ENCODE measurements around the gene ECI1.

ECI1 gene

GRCh38 chr16:2229632-2230250 is 21.6 kb downstream of the ECI1 start:
- Histone ChIP-seq H3K27me3 (ENCODE audit: low read depth) (no peaks in the 10 kb centered on the region), H3K36me3 (replicated peaks) (peaks cover 61% of the 10 kb centered on the region), H3K4me3 (no peak overlapping the region), H3K4me1 (peaks cover 1% of the 10 kb centered on the region; the same call in 1 of the 2 replicates), H3K9me3 (no peaks in the 10 kb centered on the region)
- in situ Hi-C loops (cut with MboI; ENCODE audit: low sequenced_read_pairs) = no loop called here
- DNase-seq (ENCODE audit: low spot score in 2 of 2) = no peak

GRCh38 chr16:2229091-2229490 is 22.3 kb downstream of the ECI1 start:
- no peak overlapping the region for H3K4me3 ChIP-seq
- peaks cover 5% of the 10 kb centered on the region; the same call in 1 of the 2 replicates for H3K4me1 ChIP-seq
- H3K36me3 ChIP-seq (replicated peaks) = peaks cover 58% of the 10 kb centered on the region
- no peaks in the 10 kb centered on the region for H3K27me3 ChIP-seq (ENCODE audit: low read depth)
- in situ Hi-C loops (cut with MboI; ENCODE audit: low sequenced_read_pairs) = no loop called here
- DNase-seq (ENCODE audit: low spot score in 2 of 2) = no peak
- H3K9me3 ChIP-seq = no peaks in the 10 kb centered on the region

GRCh38 chr16:2228161-2228824 is 23.1 kb downstream of the ECI1 start:
- no peak for DNase-seq (ENCODE audit: low spot score in 2 of 2)
- in situ Hi-C loops (cut with MboI; ENCODE audit: low sequenced_read_pairs) = no loop called here
- Histone ChIP-seq H3K27me3 (ENCODE audit: low read depth) (no peaks in the 10 kb centered on the region), H3K4me1 (peaks cover 5% of the 10 kb centered on the region; the same call in 1 of the 2 replicates), H3K9me3 (no peaks in the 10 kb centered on the region), H3K4me3 (no peak overlapping the region), H3K36me3 (replicated peaks) (peaks cover 56% of the 10 kb centered on the region)

- peaks cover 9% of the 10 kb centered on the region for H3K4me1 ChIP-seq
- H3K27me3 ChIP-seq (ENCODE audit: low read depth) = no peaks in the 10 kb centered on the region
- H3K36me3 ChIP-seq (replicated peaks) = peaks cover 44% of the 10 kb centered on the region
- in situ Hi-C loops (cut with MboI; ENCODE audit: low sequenced_read_pairs) = no loop called here
- DNase-seq (ENCODE audit: low spot score in 2 of 2) = no peak
- no peak overlapping the region for H3K4me3 ChIP-seq
- no peaks in the 10 kb centered on the region for H3K9me3 ChIP-seq
These were observed 24.5 kb downstream of the ECI1 start for GRCh38 chr16:2226918-2227317.

- in situ Hi-C loops (cut with MboI; ENCODE audit: low sequenced_read_pairs) = no loop called here
- Histone ChIP-seq H3K4me3 (no peak overlapping the region), H3K36me3 (replicated peaks) (peaks cover 38% of the 10 kb centered on the region), H3K4me1 (peaks cover 9% of the 10 kb centered on the region), H3K27me3 (ENCODE audit: low read depth) (no peaks in the 10 kb centered on the region), H3K9me3 (no peaks in the 10 kb centered on the region)
- DNase-seq (ENCODE audit: low spot score in 2 of 2) = no peak
These were observed 25.1 kb downstream of the ECI1 start for GRCh38 chr16:2226245-2226793.

GRCh38 chr16:2223942-2224486 is 27.4 kb downstream of the ECI1 start:
- in situ Hi-C loops (cut with MboI; ENCODE audit: low sequenced_read_pairs) = no loop called here
- peak in 1 of 2 experiments; percentile 60 for DNase-seq (ENCODE audit: low spot score in 2 of 2)

GRCh38 chr16:2223221-2223941 is 28.0 kb downstream of the ECI1 start, which contains the start of gene E4F1:
Gene E4F1, plus strand, starts transcription at chr16:2223591. Its CDS starts 23 bp downstream, at chr16:2223614.
- in situ Hi-C loops (cut with MboI; ENCODE audit: low sequenced_read_pairs) = no loop called here
- Histone ChIP-seq H3K4me3 (peak within 1 kb of the TSS; percentile 85), H3K9me3 (no peaks in the 10 kb centered on the region), H3K36me3 (replicated peaks) (peaks cover 16% of the 10 kb centered on the region), H3K27me3 (ENCODE audit: low read depth) (no peaks in the 10 kb centered on the region), H3K4me1 (peaks cover 12% of the 10 kb centered on the region)
- DNase-seq (ENCODE audit: low spot score in 2 of 2) = peak; percentile 100

More at GRCh38 chr16:2223942-2224486, 27.4 kb downstream of the ECI1 start:
- Histone ChIP-seq H3K9me3 (no peaks in the 10 kb centered on the region), H3K4me3 (peak overlapping the region; percentile 85), H3K36me3 (replicated peaks) (peaks cover 23% of the 10 kb centered on the region), H3K27me3 (ENCODE audit: low read depth) (no peaks in the 10 kb centered on the region), H3K4me1 (peaks cover 10% of the 10 kb centered on the region)

- in situ Hi-C loops (cut with MboI; ENCODE audit: low sequenced_read_pairs) = no loop called here
- DNase-seq (ENCODE audit: low spot score in 2 of 2) = no peak
- Histone ChIP-seq H3K36me3 (replicated peaks) (peaks cover 6% of the 10 kb centered on the region), H3K9me3 (no peaks in the 10 kb centered on the region), H3K27me3 (ENCODE audit: low read depth) (no peaks in the 10 kb centered on the region), H3K4me1 (peaks cover 25% of the 10 kb centered on the region), H3K4me3 (no peak overlapping the region)
These were observed 35.1 kb downstream of the ECI1 start for GRCh38 chr16:2216330-2216729.

- no peak for DNase-seq (ENCODE audit: low spot score in 2 of 2)
- Histone ChIP-seq H3K9me3 (no peaks in the 10 kb centered on the region), H3K4me1 (peaks cover 25% of the 10 kb centered on the region), H3K4me3 (peak within 1 kb of the TSS; percentile 54), H3K27me3 (ENCODE audit: low read depth) (no peaks in the 10 kb centered on the region), H3K36me3 (replicated peaks) (peaks cover 8% of the 10 kb centered on the region)
- in situ Hi-C loops (cut with MboI; ENCODE audit: low sequenced_read_pairs) = no loop called here
These were observed 36.7 kb downstream of the ECI1 start, which contains the start of gene PGP for GRCh38 chr16:2214719-2214968. Gene PGP, minus strand, starts transcription at chr16:2214840. Its CDS starts 63 bp downstream, at chr16:2214777.

- H3K36me3 ChIP-seq (replicated peaks) = peaks cover 13% of the 10 kb centered on the region
- no peaks in the 10 kb centered on the region for H3K27me3 ChIP-seq (ENCODE audit: low read depth)
- H3K9me3 ChIP-seq = no peaks in the 10 kb centered on the region
- peak overlapping the region; percentile 50 for H3K4me3 ChIP-seq
- DNase-seq (ENCODE audit: low spot score in 2 of 2) = no peak
- H3K4me1 ChIP-seq = peaks cover 24% of the 10 kb centered on the region
- in situ Hi-C loops (cut with MboI; ENCODE audit: low sequenced_read_pairs) = no loop called here
These were observed 37.3 kb downstream of the ECI1 start for GRCh38 chr16:2213817-2214718.

GRCh38 chr16:2212362-2213324 is 38.7 kb downstream of the ECI1 start:
- Histone ChIP-seq H3K9me3 (no peaks in the 10 kb centered on the region), H3K36me3 (replicated peaks) (peaks cover 28% of the 10 kb centered on the region), H3K4me1 (peaks cover 22% of the 10 kb centered on the region), H3K4me3 (peak overlapping the region; percentile 50), H3K27me3 (ENCODE audit: low read depth) (no peaks in the 10 kb centered on the region)
- in situ Hi-C loops (cut with MboI; ENCODE audit: low sequenced_read_pairs) = no loop called here
- DNase-seq (ENCODE audit: low spot score in 2 of 2) = peak in 1 of 2 experiments; percentile 47

- H3K27me3 ChIP-seq (ENCODE audit: low read depth) = no peaks in the 10 kb centered on the region
- in situ Hi-C loops (cut with MboI; ENCODE audit: low sequenced_read_pairs) = no loop called here
- peaks cover 22% of the 10 kb centered on the region for H3K4me1 ChIP-seq
- H3K9me3 ChIP-seq = no peaks in the 10 kb centered on the region
- no peak overlapping the region for H3K4me3 ChIP-seq
- peaks cover 35% of the 10 kb centered on the region for H3K36me3 ChIP-seq (replicated peaks)
- no peak for DNase-seq (ENCODE audit: low spot score in 2 of 2)
These were observed 39.5 kb downstream of the ECI1 start for GRCh38 chr16:2211923-2212347.

All from HAP-1 (cell line).